ENCODE data around the gene ZNF282.

DNA sequence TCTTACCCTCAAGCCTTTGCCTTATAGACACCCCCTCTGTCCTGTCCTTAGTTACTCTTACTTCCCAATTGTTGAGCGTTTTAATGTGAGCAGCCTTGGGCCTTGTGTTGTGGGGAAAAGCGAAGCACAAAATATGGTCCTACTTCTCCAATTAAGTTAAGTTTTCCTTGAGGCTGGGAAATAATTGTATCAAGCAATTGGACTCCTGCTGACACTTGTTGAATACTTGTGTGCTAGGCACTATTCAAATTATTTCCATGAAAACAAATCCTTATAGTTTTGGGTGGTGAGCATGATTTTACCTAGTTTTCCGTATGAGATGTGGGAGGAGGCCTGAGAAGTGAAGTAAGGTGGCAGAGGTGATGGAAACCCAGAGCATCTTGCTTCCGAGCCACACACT lies 61.2 kb downstream of the ZNF282 start:
- no peak for TF ChIP-seq ZNF70 (CRISPR knock-in tag; IDR thresholded peaks at IDR 0.05)
- TF ChIP-seq GLIS3 (CRISPR knock-in tag; IDR thresholded peaks at IDR 0.05), result no peak
- no peak for TF ChIP-seq ESRRG (CRISPR knock-in tag; IDR thresholded peaks at IDR 0.05)
- TF ChIP-seq, protein P1, sequence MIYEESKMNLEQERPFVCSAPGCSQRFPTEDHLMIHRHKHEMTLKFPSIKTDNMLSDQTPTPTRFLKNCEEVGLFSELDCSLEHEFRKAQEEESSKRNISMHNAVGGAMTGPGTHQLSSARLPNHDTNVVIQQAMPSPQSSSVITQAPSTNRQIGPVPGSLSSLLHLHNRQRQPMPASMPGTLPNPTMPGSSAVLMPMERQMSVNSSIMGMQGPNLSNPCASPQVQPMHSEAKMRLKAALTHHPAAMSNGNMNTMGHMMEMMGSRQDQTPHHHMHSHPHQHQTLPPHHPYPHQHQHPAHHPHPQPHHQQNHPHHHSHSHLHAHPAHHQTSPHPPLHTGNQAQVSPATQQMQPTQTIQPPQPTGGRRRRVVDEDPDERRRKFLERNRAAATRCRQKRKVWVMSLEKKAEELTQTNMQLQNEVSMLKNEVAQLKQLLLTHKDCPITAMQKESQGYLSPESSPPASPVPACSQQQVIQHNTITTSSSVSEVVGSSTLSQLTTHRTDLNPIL (CRISPR knock-in tag; IDR thresholded peaks at IDR 0.05; ENCODE audit: low read depth), result no peak
- no peak for TF ChIP-seq CSDC2 (CRISPR knock-in tag; IDR thresholded peaks at IDR 0.05)
- no peak for TF ChIP-seq SNAI2 (CRISPR knock-in tag; IDR thresholded peaks at IDR 0.05)
- TF ChIP-seq, protein P2, sequence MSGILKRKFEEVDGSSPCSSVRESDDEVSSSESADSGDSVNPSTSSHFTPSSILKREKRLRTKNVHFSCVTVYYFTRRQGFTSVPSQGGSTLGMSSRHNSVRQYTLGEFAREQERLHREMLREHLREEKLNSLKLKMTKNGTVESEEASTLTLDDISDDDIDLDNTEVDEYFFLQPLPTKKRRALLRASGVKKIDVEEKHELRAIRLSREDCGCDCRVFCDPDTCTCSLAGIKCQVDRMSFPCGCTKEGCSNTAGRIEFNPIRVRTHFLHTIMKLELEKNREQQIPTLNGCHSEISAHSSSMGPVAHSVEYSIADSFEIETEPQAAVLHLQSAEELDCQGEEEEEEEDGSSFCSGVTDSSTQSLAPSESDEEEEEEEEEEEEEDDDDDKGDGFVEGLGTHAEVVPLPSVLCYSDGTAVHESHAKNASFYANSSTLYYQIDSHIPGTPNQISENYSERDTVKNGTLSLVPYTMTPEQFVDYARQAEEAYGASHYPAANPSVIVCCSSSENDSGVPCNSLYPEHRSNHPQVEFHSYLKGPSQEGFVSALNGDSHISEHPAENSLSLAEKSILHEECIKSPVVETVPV (CRISPR knock-in tag; IDR thresholded peaks at IDR 0.05), result no peak
- no peak for TF ChIP-seq ARNTL (CRISPR knock-in tag; IDR thresholded peaks at IDR 0.05; ENCODE audit: borderline replicate concordance, low read depth)
- TF ChIP-seq RARB (CRISPR knock-in tag; IDR thresholded peaks at IDR 0.05), result no peak
- TF ChIP-seq, protein P3, sequence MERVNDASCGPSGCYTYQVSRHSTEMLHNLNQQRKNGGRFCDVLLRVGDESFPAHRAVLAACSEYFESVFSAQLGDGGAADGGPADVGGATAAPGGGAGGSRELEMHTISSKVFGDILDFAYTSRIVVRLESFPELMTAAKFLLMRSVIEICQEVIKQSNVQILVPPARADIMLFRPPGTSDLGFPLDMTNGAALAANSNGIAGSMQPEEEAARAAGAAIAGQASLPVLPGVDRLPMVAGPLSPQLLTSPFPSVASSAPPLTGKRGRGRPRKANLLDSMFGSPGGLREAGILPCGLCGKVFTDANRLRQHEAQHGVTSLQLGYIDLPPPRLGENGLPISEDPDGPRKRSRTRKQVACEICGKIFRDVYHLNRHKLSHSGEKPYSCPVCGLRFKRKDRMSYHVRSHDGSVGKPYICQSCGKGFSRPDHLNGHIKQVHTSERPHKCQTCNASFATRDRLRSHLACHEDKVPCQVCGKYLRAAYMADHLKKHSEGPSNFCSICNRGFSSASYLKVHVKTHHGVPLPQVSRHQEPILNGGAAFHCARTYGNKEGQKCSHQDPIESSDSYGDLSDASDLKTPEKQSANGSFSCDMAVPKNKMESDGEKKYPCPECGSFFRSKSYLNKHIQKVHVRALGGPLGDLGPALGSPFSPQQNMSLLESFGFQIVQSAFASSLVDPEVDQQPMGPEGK (CRISPR knock-in tag; IDR thresholded peaks at IDR 0.05; ENCODE audit: borderline replicate concordance), result no peak
- no peak for TF ChIP-seq ZFP30 (CRISPR knock-in tag; IDR thresholded peaks at IDR 0.05)
- TF ChIP-seq ZFP3 (CRISPR knock-in tag; IDR thresholded peaks at IDR 0.05), result no peak
- TF ChIP-seq, protein P4, sequence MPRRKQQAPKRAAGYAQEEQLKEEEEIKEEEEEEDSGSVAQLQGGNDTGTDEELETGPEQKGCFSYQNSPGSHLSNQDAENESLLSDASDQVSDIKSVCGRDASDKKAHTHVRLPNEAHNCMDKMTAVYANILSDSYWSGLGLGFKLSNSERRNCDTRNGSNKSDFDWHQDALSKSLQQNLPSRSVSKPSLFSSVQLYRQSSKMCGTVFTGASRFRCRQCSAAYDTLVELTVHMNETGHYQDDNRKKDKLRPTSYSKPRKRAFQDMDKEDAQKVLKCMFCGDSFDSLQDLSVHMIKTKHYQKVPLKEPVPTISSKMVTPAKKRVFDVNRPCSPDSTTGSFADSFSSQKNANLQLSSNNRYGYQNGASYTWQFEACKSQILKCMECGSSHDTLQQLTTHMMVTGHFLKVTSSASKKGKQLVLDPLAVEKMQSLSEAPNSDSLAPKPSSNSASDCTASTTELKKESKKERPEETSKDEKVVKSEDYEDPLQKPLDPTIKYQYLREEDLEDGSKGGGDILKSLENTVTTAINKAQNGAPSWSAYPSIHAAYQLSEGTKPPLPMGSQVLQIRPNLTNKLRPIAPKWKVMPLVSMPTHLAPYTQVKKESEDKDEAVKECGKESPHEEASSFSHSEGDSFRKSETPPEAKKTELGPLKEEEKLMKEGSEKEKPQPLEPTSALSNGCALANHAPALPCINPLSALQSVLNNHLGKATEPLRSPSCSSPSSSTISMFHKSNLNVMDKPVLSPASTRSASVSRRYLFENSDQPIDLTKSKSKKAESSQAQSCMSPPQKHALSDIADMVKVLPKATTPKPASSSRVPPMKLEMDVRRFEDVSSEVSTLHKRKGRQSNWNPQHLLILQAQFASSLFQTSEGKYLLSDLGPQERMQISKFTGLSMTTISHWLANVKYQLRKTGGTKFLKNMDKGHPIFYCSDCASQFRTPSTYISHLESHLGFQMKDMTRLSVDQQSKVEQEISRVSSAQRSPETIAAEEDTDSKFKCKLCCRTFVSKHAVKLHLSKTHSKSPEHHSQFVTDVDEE (CRISPR knock-in tag; IDR thresholded peaks at IDR 0.05), result no peak

Data from SK-N-SH treated with all-trans-retinoic acid at 6 μM for 48 hours (cell line).